Prostate gland (tissue), 2 donors: ENCODE data around the gene WDFY4.

Experiments used
- POLR2A ChIP-seq: fragments of 450-650 bp; IDR thresholded peaks from one replicate; pipeline ENCODE4 v1.6.1; 2016; ENCODE audit warnings: antibody characterized with exemption, mild to moderate bottlenecking
- POLR2AphosphoS5 ChIP-seq: sonication (generic); formaldehyde crosslinking; IDR thresholded peaks from one replicate; pipeline ENCODE4 v1.6.1; 2017; ENCODE audit warnings: antibody characterized with exemption
- TF ChIP-seq, protein P1 (sequence below), 4 experiments: fragments of 200-600 bp in 2 of 4; fragments of 450-650 bp in 2 of 4; sonication (generic) in 2 of 4; IDR thresholded peaks; 1 replicate in 3 of 4; 2 replicates in 1 of 4; pipeline ENCODE4 v1.5.1; 2016 to 2019; ENCODE audit warnings: antibody characterized with exemption in 4 of 4, mild to moderate bottlenecking in 2 of 4, moderate library complexity in 2 of 4

DNA sequence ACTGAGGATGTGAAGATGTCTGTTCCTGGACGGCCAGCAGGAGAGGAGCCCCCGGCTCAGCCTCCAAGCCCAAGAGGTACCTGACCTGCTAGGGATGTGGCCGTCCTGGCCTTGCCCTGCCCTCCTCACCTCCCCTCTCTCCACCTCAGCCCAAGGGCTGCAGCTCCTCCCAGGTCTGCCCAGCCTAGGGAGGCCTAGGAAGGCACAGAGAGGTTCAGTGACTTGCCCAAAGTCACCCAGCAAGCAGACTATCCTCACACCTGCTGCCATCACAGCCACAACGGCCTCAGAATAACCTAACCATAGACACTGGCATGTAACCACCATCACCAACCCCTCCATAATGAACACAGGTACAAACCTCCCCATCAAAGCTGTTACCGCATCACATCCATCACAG is 293.6 kb downstream of the WDFY4 start:
- TF ChIP-seq, protein P1, sequence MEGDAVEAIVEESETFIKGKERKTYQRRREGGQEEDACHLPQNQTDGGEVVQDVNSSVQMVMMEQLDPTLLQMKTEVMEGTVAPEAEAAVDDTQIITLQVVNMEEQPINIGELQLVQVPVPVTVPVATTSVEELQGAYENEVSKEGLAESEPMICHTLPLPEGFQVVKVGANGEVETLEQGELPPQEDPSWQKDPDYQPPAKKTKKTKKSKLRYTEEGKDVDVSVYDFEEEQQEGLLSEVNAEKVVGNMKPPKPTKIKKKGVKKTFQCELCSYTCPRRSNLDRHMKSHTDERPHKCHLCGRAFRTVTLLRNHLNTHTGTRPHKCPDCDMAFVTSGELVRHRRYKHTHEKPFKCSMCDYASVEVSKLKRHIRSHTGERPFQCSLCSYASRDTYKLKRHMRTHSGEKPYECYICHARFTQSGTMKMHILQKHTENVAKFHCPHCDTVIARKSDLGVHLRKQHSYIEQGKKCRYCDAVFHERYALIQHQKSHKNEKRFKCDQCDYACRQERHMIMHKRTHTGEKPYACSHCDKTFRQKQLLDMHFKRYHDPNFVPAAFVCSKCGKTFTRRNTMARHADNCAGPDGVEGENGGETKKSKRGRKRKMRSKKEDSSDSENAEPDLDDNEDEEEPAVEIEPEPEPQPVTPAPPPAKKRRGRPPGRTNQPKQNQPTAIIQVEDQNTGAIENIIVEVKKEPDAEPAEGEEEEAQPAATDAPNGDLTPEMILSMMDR (IDR thresholded peaks at IDR 0.05), result no peak
- no peak for TF ChIP-seq POLR2AphosphoS5
- no peak for TF ChIP-seq POLR2A
